Mesenchymal stem cell (in vitro differentiated cells and primary cell): ENCODE results near the gene RAB33A.
"Not testable (repeated sequence)": the region's sequence is repeated elsewhere in the genome, so short reads cannot be mapped to it uniquely, and the experiment has no call there.

Experiments used
- DNase-seq: peaks from one replicate; pipeline ENCODE4 v3.0.0-alpha.2; 2013
- H2AFZ ChIP-seq: one replicate; pipeline ENCODE4 v1.6.1; 2013; ENCODE audit warnings: low read depth, mild to moderate bottlenecking, control low read depth, inconsistent platforms, low read length, moderate library complexity
- H2AK5ac ChIP-seq: 2 replicates; pipeline ENCODE4 v1.6.1; 2013; ENCODE audit warnings: low read length, moderate library complexity, mild to moderate bottlenecking, inconsistent platforms; ENCODE audit not compliant: severe bottlenecking
- H2BK120ac ChIP-seq: one replicate; pipeline ENCODE4 v1.6.1; 2013; ENCODE audit warnings: low read depth, mild to moderate bottlenecking, inconsistent platforms, low read length, moderate library complexity
- H2BK12ac ChIP-seq, 2 experiments: one replicate each; pipeline ENCODE4 v1.6.1; 2013; ENCODE audit warnings: inconsistent platforms in 2 of 2, low read length in 2 of 2, mild to moderate bottlenecking in 2 of 2, moderate library complexity in 2 of 2, control low read depth in 1 of 2
- H2BK15ac ChIP-seq: one replicate; pipeline ENCODE4 v1.6.1; 2013; ENCODE audit warnings: mild to moderate bottlenecking, low read depth, inconsistent platforms; ENCODE audit not compliant: poor library complexity, severe bottlenecking
- H2BK5ac ChIP-seq: 2 replicates; pipeline ENCODE4 v1.6.1; 2013; ENCODE audit warnings: low read depth, mild to moderate bottlenecking, low read length, control low read depth, inconsistent platforms; ENCODE audit not compliant: poor library complexity, severe bottlenecking
- H3K14ac ChIP-seq, 2 experiments: one replicate each; pipeline ENCODE4 v1.6.1; 2013; ENCODE audit warnings: inconsistent platforms in 2 of 2, low read length in 2 of 2, control low read depth in 1 of 2, mild to moderate bottlenecking in 1 of 2, moderate library complexity in 1 of 2
- H3K18ac ChIP-seq, 2 experiments: one replicate each; pipeline ENCODE4 v1.6.1; 2013; ENCODE audit warnings: inconsistent platforms in 2 of 2, low read length in 2 of 2, control low read depth in 1 of 2, low read depth in 1 of 2, mild to moderate bottlenecking in 1 of 2
- H3K23ac ChIP-seq, 2 experiments: one replicate each; pipeline ENCODE4 v1.6.1; 2013; ENCODE audit warnings: inconsistent platforms in 2 of 2, low read length in 2 of 2, mild to moderate bottlenecking in 2 of 2, moderate library complexity in 2 of 2, control low read depth in 1 of 2
- H3K27ac ChIP-seq: 2 replicates; pipeline ENCODE4 v1.5.1; 2013; ENCODE audit warnings: mild to moderate bottlenecking, moderate library complexity, low read length, control low read depth, inconsistent platforms; ENCODE audit not compliant: poor library complexity, severe bottlenecking
- H3K27me3 ChIP-seq, 2 experiments: 2 replicates each; pipeline versions ENCODE4 v1.6.1 to v1.7.0; 2013; ENCODE audit warnings: low read length in 2 of 2, mild to moderate bottlenecking in 2 of 2, moderate library complexity in 2 of 2, control low read depth in 1 of 2, inconsistent platforms in 1 of 2; ENCODE audit not compliant: control insufficient read depth in 1 of 2, insufficient read depth in 1 of 2
- H3K36me3 ChIP-seq, 2 experiments: 2 replicates each; pipeline versions ENCODE4 v1.6.1 to v1.7.0; 2013; ENCODE audit warnings: low read length in 2 of 2, control low read depth in 1 of 2, inconsistent platforms in 1 of 2, low read depth in 1 of 2, mild to moderate bottlenecking in 1 of 2; ENCODE audit not compliant: insufficient read depth in 2 of 2, control insufficient read depth in 1 of 2
- H3K4ac ChIP-seq, 2 experiments: one replicate each; pipeline ENCODE4 v1.6.1; 2013; ENCODE audit warnings: inconsistent platforms in 2 of 2, low read length in 2 of 2, mild to moderate bottlenecking in 2 of 2, moderate library complexity in 2 of 2, control low read depth in 1 of 2, low read depth in 1 of 2
- H3K4me1 ChIP-seq: 2 replicates; pipeline ENCODE4 v1.6.1; 2013; ENCODE audit warnings: low read depth, low read length, control low read depth; ENCODE audit not compliant: control insufficient read depth, insufficient read depth
- H3K4me2 ChIP-seq: 2 replicates; pipeline ENCODE4 v1.6.1; 2013; ENCODE audit warnings: low read length, mild to moderate bottlenecking, inconsistent platforms; ENCODE audit not compliant: poor library complexity, severe bottlenecking
- H3K4me3 ChIP-seq, 2 experiments: 2 replicates each; pipeline versions ENCODE4 v1.5.1 to v1.7.0; 2013; ENCODE audit warnings: low read length in 2 of 2, mild to moderate bottlenecking in 2 of 2, control low read depth in 1 of 2, low read depth in 1 of 2; ENCODE audit not compliant: insufficient read depth in 1 of 2
- H3K79me1 ChIP-seq: replicated peaks from 2 replicates; pipeline ENCODE4 v1.6.1; 2013; ENCODE audit warnings: mild to moderate bottlenecking, control low read depth, low read length, inconsistent platforms; ENCODE audit not compliant: poor library complexity, severe bottlenecking
- H3K9ac ChIP-seq: 2 replicates; pipeline ENCODE4 v1.7.0; 2013; ENCODE audit warnings: mild to moderate bottlenecking, low read length, moderate library complexity
- H3K9me3 ChIP-seq: 2 replicates; pipeline ENCODE4 v1.7.0; 2013; ENCODE audit warnings: mild to moderate bottlenecking, low read length; ENCODE audit not compliant: control insufficient read depth
- H4K8ac ChIP-seq: one replicate; pipeline ENCODE4 v1.6.1; 2013; ENCODE audit warnings: inconsistent platforms, mild to moderate bottlenecking, low read length, moderate library complexity
- H4K91ac ChIP-seq: one replicate; pipeline ENCODE4 v1.6.1; 2013; ENCODE audit warnings: mild to moderate bottlenecking, low read length, inconsistent platforms
- whole genome bisulfite sequencing: methylation state at CpG from one replicate; pipeline ENCODE4 v1.1.7; 2013; ENCODE audit warnings: mixed read lengths; 5-methylcytosine and 5-hydroxymethylcytosine counted together

RAB33A gene

GRCh38 chrX:130228871-130229270 lies 57.1 kb downstream of the RAB33A start:
- no peak overlapping the region for H3K4ac ChIP-seq
- H3K14ac ChIP-seq, result no peak overlapping the region
- no CpG with 5 or more reads among the region's 2 CpGs for WGBS
- H4K8ac ChIP-seq, result no peak overlapping the region
- H3K79me1 ChIP-seq, result no peaks in the 10 kb centered on the region
- no peak overlapping the region for H2AK5ac ChIP-seq
- no peak overlapping the region for H2BK120ac ChIP-seq
- H3K4me1 ChIP-seq, result no peaks in the 10 kb centered on the region
- H3K9ac ChIP-seq, result no peak overlapping the region
- no peak overlapping the region for H2AFZ ChIP-seq
- H3K36me3 ChIP-seq, result peaks cover 0 to 60% of the 10 kb centered on the region in 2 experiments
- H3K18ac ChIP-seq, result no peak overlapping the region
- DNase-seq, result no peak
- no peak overlapping the region for H2BK5ac ChIP-seq
- H3K4me2 ChIP-seq, result no peak overlapping the region
- H3K4me3 ChIP-seq, result no peak overlapping the region
- H2BK12ac ChIP-seq, result no peak overlapping the region
- no peaks in the 10 kb centered on the region for H3K9me3 ChIP-seq
- H3K27ac ChIP-seq, result no peak overlapping the region
- H4K91ac ChIP-seq, result no peak overlapping the region
- no peak overlapping the region for H2BK15ac ChIP-seq
- H3K23ac ChIP-seq, result no peak overlapping the region
- H3K27me3 ChIP-seq, result no peaks in the 10 kb centered on the region

- H2AFZ ChIP-seq, H2BK15ac ChIP-seq, H2BK120ac ChIP-seq, H3K4me2 ChIP-seq, H4K8ac ChIP-seq, H3K4me1 ChIP-seq, H3K4me3 ChIP-seq, H3K27ac ChIP-seq, H3K79me1 ChIP-seq, H3K18ac ChIP-seq, H2BK12ac ChIP-seq, H2BK5ac ChIP-seq, H3K9ac ChIP-seq, H3K23ac ChIP-seq, H3K27me3 ChIP-seq, DNase-seq, H2AK5ac ChIP-seq, H4K91ac ChIP-seq, H3K9me3 ChIP-seq, H3K4ac ChIP-seq, H3K14ac ChIP-seq: not testable (repeated sequence)
- H3K36me3 ChIP-seq, result peaks cover 0 to 52% of the 10 kb centered on the region in 2 experiments
- 88% methylated on average over 3 of the region's 4 CpGs for WGBS
Measured at GRCh38 chrX:130231184-130231583, 59.4 kb downstream of the RAB33A start.
